Fibroblast of lung (primary cell): ENCODE data around the gene CLSTN2.

ENCODE experiments used
- EZH2 ChIP-seq: IDR thresholded peaks from 2 replicates; pipeline ENCODE4 v1.5.1; 2012; ENCODE audit warnings: low read length, control low read depth, mild to moderate bottlenecking; ENCODE audit errors: missing control alignments
- TF ChIP-seq, protein P1 (sequence below), 2 donors: IDR thresholded peaks in 1 of 2; conservative IDR thresholded peaks in 1 of 2; 1 replicate in 1 of 2; 2 replicates in 1 of 2; pipeline ENCODE4 v1.5.1; 2011 to 2012; ENCODE audit warnings: low read length in 2 of 2, control low read depth in 1 of 2, inconsistent platforms in 1 of 2, low read depth in 1 of 2, mild to moderate bottlenecking in 1 of 2

DNA sequence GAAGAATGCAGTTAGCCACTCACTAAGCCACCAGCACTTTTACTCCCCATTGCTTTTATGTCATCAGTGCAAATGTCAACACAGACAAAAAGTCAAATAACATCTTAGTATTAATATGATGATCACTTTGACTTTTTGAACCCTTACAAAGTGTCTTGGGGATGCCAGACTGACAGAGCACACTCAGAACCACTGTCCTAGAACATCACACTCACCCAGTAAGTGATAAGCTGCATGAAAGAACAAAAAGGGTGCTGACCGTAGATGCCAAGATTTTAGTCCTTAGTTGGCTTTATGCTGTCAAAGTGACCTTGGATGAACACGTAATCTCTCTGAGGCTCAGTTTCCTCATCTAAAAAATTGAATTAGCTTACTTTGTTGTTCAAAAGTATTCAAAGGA, 463.4 kb downstream of the CLSTN2 start:
- TF ChIP-seq, protein P1, sequence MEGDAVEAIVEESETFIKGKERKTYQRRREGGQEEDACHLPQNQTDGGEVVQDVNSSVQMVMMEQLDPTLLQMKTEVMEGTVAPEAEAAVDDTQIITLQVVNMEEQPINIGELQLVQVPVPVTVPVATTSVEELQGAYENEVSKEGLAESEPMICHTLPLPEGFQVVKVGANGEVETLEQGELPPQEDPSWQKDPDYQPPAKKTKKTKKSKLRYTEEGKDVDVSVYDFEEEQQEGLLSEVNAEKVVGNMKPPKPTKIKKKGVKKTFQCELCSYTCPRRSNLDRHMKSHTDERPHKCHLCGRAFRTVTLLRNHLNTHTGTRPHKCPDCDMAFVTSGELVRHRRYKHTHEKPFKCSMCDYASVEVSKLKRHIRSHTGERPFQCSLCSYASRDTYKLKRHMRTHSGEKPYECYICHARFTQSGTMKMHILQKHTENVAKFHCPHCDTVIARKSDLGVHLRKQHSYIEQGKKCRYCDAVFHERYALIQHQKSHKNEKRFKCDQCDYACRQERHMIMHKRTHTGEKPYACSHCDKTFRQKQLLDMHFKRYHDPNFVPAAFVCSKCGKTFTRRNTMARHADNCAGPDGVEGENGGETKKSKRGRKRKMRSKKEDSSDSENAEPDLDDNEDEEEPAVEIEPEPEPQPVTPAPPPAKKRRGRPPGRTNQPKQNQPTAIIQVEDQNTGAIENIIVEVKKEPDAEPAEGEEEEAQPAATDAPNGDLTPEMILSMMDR (conservative IDR thresholded peaks at IDR 0.05 in 1 of 2, IDR thresholded peaks at IDR 0.05 in 1 of 2; ENCODE audit: low read depth in 1 of 2, low read length in 2 of 2), result no peak
- no peak for TF ChIP-seq EZH2
